Measurements from ENCODE around the gene COMP. TPM values are rescaled to one million over a fixed set of nuclear protein-coding genes. Genes with fewer than 3 reads are reported as not detected.
"Not testable (repeated sequence)": the region's sequence is repeated elsewhere in the genome, so short reads cannot be mapped to it uniquely, and the experiment has no call there.

The COMP gene
- total RNA-seq, 1 experiment from 2014 or later, result 0.66 TPM

DNA sequence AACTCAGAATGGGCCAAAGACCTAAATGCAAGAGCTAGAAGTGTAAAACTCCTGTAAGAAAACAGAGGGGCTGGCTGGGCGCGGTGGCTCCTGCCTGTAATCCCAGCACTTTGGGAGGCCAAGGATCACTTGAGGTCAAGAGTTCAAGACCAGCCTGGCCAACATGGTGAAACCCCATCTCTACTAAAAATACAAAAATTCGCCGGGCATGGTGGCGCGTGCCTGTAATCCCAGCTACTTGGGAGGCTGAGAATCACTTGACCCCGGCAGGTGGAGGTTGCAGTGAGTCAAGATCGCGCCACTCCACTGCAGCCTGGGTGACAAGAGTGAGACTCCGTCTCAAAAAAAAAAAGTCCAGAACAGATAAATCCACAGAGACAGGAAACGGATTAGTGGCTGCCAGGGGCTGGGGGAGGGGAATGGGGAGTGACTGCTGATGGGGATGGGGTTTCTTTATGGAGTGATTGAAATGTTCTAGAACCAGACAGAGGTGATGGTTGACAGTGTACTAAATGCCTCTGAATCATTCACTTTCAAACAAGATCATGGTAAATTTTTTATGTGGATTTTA, 57.3 kb downstream of the COMP start:
- not testable (repeated sequence) for H3K36me3 ChIP-seq, DNase-seq, H3K9me3 ChIP-seq, H3K27me3 ChIP-seq, H3K4me3 ChIP-seq

- no peaks in the 10 kb centered on the region for H3K36me3 ChIP-seq
- no peaks in the 10 kb centered on the region for H3K9me3 ChIP-seq
- H3K4me3 ChIP-seq, result no peak overlapping the region
- DNase-seq, result no peak
- H3K27me3 ChIP-seq, result no peaks in the 10 kb centered on the region
Observed at GRCh38 chr19:18733196-18733647, 57.9 kb downstream of the COMP start.

Other genes starting within 250 kb of the COMP start
- gene FKBP8, start 247.7 kb downstream of the COMP start, total RNA-seq (2014; rRNA removed; shearing (Covaris generic); ENCODE audit: low replicate concordance), result 291 and 381 TPM in 2 replicates
- 140 and 145 TPM in 2 replicates for gene KXD1, start 233.4 kb downstream of the COMP start, total RNA-seq (2014; rRNA removed; shearing (Covaris generic); ENCODE audit: low replicate concordance)
- gene UBA52, start 219.4 kb downstream of the COMP start, total RNA-seq (2014; rRNA removed; shearing (Covaris generic); ENCODE audit: low replicate concordance), result 457 and 1,435 TPM in 2 replicates
- 127 and 179 TPM in 2 replicates for gene REX1BD, start 202.5 kb downstream of the COMP start, total RNA-seq (2014; rRNA removed; shearing (Covaris generic); ENCODE audit: low replicate concordance)
- gene CRLF1, start 184.5 kb downstream of the COMP start, total RNA-seq (2014; rRNA removed; shearing (Covaris generic); ENCODE audit: low replicate concordance), result 6.6 and 16.9 TPM in 2 replicates
- 0.36 TPM in 1 of 2 replicates, not detected in the other for gene TMEM59L, start 178.4 kb downstream of the COMP start, total RNA-seq (2014; rRNA removed; shearing (Covaris generic); ENCODE audit: low replicate concordance)
- 1.9 and 8.6 TPM in 2 replicates for gene KLHL26, start 154.3 kb downstream of the COMP start, total RNA-seq (2014; rRNA removed; shearing (Covaris generic); ENCODE audit: low replicate concordance)
- 2.4 and 3.6 TPM in 2 replicates for gene CRTC1, start 107.6 kb downstream of the COMP start, total RNA-seq (2014; rRNA removed; shearing (Covaris generic); ENCODE audit: low replicate concordance)
- gene UPF1, start 40.7 kb upstream of the COMP start, total RNA-seq (2014; rRNA removed; shearing (Covaris generic); ENCODE audit: low replicate concordance), result 66.0 and 80.2 TPM in 2 replicates
- 8.4 and 9.9 TPM in 2 replicates for gene CERS1, start 104.9 kb upstream of the COMP start, total RNA-seq (2014; rRNA removed; shearing (Covaris generic); ENCODE audit: low replicate concordance)
- 528 and 780 TPM in 2 replicates for gene COPE, start 128.1 kb upstream of the COMP start, total RNA-seq (2014; rRNA removed; shearing (Covaris generic); ENCODE audit: low replicate concordance)
- 142 and 214 TPM in 2 replicates for gene DDX49, start 128.4 kb upstream of the COMP start, total RNA-seq (2014; rRNA removed; shearing (Covaris generic); ENCODE audit: low replicate concordance)
- gene HOMER3, start 149.9 kb upstream of the COMP start, total RNA-seq (2014; rRNA removed; shearing (Covaris generic); ENCODE audit: low replicate concordance), result 137 and 145 TPM in 2 replicates
- gene SUGP2, start 242.2 kb upstream of the COMP start, total RNA-seq (2014; rRNA removed; shearing (Covaris generic); ENCODE audit: low replicate concordance), result 57.3 and 58.7 TPM in 2 replicates
- 219 and 267 TPM in 2 replicates for gene ARMC6, start 242.3 kb upstream of the COMP start, total RNA-seq (2014; rRNA removed; shearing (Covaris generic); ENCODE audit: low replicate concordance)

Data from MG63 (cell line).